Measurements from ENCODE around the gene DUSP19. TPM values are rescaled to one million over a fixed set of nuclear protein-coding genes. Genes with fewer than 3 reads are reported as not detected.
A peak's percentile ranks its signal among the peaks of the same experiment; 100 is the strongest.

The DUSP19 gene
- polyA plus RNA-seq, 2 donors, result 0.40 to 0.55 TPM

DNA sequence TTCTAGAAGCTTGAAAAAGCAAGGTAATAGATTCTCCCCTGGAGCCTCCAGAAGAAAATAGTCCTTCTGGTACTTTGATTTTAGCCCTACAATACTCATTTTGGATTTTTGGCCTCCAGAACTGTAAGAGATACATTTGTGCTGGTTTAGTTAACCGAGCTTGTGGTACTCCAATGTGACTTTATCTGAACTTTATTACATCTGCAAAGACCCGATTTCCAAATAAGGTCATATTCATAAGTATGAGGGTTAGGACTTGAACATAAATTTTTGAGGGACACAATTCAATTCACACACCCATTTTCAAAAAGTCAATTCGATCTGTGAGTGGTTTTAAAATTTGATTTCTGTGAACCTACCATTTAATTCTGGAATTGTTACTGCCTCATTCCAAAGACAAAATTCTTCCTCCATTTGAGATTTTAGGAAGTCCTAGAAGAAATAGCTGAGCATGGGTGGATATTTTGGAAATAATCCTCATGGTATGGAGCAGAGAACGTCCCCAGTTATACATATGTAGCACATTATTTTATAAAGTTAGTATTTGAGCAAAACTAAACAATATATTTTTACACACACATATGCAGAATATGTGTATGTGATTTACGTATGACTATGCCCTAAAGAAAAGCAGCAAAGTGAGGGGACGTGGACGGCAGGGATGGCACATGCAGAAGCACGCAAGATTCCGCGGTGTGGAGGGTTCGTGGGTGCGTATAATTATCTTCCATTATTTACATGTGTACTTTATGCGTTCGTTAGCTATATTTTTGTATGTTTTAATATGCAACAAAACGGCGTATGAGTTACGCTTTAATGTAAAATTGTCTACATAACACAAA, 44.8 kb downstream of the DUSP19 start:
- Histone ChIP-seq H3K4me3 (ENCODE audit: low read depth in 1 of 2, low read length in 2 of 2) (peak overlapping the region; percentile 91), H3K9me3 (ENCODE audit: control insufficient read depth in 2 of 2, insufficient read depth in 1 of 2, low read depth in 1 of 2, low read length in 1 of 2) (no peaks in the 10 kb centered on the region), H3K4me1 (ENCODE audit: control insufficient read depth in 2 of 2, insufficient read depth in 2 of 2, low read length in 1 of 2) (no peaks in the 10 kb centered on the region), H3K36me3 (ENCODE audit: control insufficient read depth in 2 of 2, insufficient read depth in 2 of 2, low read length in 1 of 2) (no peaks in the 10 kb centered on the region), H3K27me3 (ENCODE audit: control insufficient read depth in 1 of 2, insufficient read depth in 2 of 2, low read length in 2 of 2) (no peaks in the 10 kb centered on the region), H3K27ac (ENCODE audit: low read depth in 2 of 2, low read length in 1 of 2) (peak overlapping the region in 1 of 2 donors; percentile 96)
- 25 to 26% methylated on average over 17 of the region's 17 CpGs for WGBS, 2 donors

GRCh38 chr2:183123959-183124221, 45.3 kb downstream of the DUSP19 start:
- 0% methylated on average over 7 of the region's 7 CpGs for WGBS, 2 donors
- H3K9me3 ChIP-seq (ENCODE audit: control insufficient read depth in 2 of 2, insufficient read depth in 1 of 2, low read depth in 1 of 2, low read length in 1 of 2), result no peaks in the 10 kb centered on the region

GRCh38 chr2:183124222-183124956, 45.8 kb downstream of the DUSP19 start, which contains the start of gene NUP35:
NUP35 (plus strand) TSS chr2:183124443; CDS start chr2:183124458, 15 bp downstream.
- no peaks in the 10 kb centered on the region for H3K36me3 ChIP-seq (ENCODE audit: control insufficient read depth in 2 of 2, insufficient read depth in 2 of 2, low read length in 1 of 2)
- H3K4me3 ChIP-seq (ENCODE audit: low read depth in 1 of 2, low read length in 2 of 2), result peak within 1 kb of the TSS; percentile 91
- peak within 1 kb of the TSS; percentile 96 to 97 for H3K27ac ChIP-seq (ENCODE audit: low read depth in 2 of 2, low read length in 1 of 2)
- no peaks in the 10 kb centered on the region for H3K9me3 ChIP-seq (ENCODE audit: control insufficient read depth in 2 of 2, insufficient read depth in 1 of 2, low read depth in 1 of 2, low read length in 1 of 2)
- 0% methylated on average over 43 of the region's 43 CpGs for WGBS, 2 donors
- H3K4me1 ChIP-seq (ENCODE audit: control insufficient read depth in 2 of 2, insufficient read depth in 2 of 2, low read length in 1 of 2), result no peaks in the 10 kb centered on the region
- H3K27me3 ChIP-seq (ENCODE audit: control insufficient read depth in 1 of 2, insufficient read depth in 2 of 2, low read length in 2 of 2), result no peaks in the 10 kb centered on the region

More at GRCh38 chr2:183123959-183124221, 45.3 kb downstream of the DUSP19 start:
- no peaks in the 10 kb centered on the region for H3K36me3 ChIP-seq (ENCODE audit: control insufficient read depth in 2 of 2, insufficient read depth in 2 of 2, low read length in 1 of 2)
- H3K27ac ChIP-seq (ENCODE audit: low read depth in 2 of 2, low read length in 1 of 2), result peak overlapping the region; percentile 79 to 96
- peak overlapping the region; percentile 91 for H3K4me3 ChIP-seq (ENCODE audit: low read depth in 1 of 2, low read length in 2 of 2)
- no peaks in the 10 kb centered on the region for H3K4me1 ChIP-seq (ENCODE audit: control insufficient read depth in 2 of 2, insufficient read depth in 2 of 2, low read length in 1 of 2)
- H3K27me3 ChIP-seq (ENCODE audit: control insufficient read depth in 1 of 2, insufficient read depth in 2 of 2, low read length in 2 of 2), result no peaks in the 10 kb centered on the region

DNA sequence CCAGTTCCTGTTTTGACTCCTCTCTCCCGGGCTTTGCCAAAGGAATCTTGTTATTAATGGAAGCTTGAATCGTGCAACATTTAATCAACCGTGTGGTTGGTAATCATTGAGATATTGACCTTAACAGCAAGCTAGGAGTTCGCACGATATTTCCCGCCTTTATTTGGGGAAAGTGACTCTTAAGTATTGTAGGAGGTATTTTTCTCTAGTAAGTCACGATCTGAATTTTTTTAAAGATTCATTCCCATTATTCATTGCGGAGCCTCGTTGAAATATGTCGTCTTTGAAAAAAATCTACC, 46.4 kb downstream of the DUSP19 start:
- no peaks in the 10 kb centered on the region for H3K27me3 ChIP-seq (ENCODE audit: control insufficient read depth in 1 of 2, insufficient read depth in 2 of 2, low read length in 2 of 2)
- H3K4me1 ChIP-seq (ENCODE audit: control insufficient read depth in 2 of 2, insufficient read depth in 2 of 2, low read length in 1 of 2), result no peaks in the 10 kb centered on the region
- H3K4me3 ChIP-seq (ENCODE audit: low read depth in 1 of 2, low read length in 2 of 2), result peak overlapping the region; percentile 91
- H3K9me3 ChIP-seq (ENCODE audit: control insufficient read depth in 2 of 2, insufficient read depth in 1 of 2, low read depth in 1 of 2, low read length in 1 of 2), result no peaks in the 10 kb centered on the region
- WGBS, 2 donors, result 0% methylated on average over 10 of the region's 10 CpGs
- peak overlapping the region; percentile 96 to 97 for H3K27ac ChIP-seq (ENCODE audit: low read depth in 2 of 2, low read length in 1 of 2)
- no peaks in the 10 kb centered on the region for H3K36me3 ChIP-seq (ENCODE audit: control insufficient read depth in 2 of 2, insufficient read depth in 2 of 2, low read length in 1 of 2)

GRCh38 chr2:183125659-183126341, 47.3 kb downstream of the DUSP19 start:
- 78 to 79% methylated on average over 11 of the region's 11 CpGs for WGBS, 2 donors

GRCh38 chr2:183126635-183127034, 48.1 kb downstream of the DUSP19 start:
- 87 to 92% methylated on average over 2 of the region's 2 CpGs for WGBS, 2 donors
- Histone ChIP-seq H3K4me1 (ENCODE audit: control insufficient read depth in 2 of 2, insufficient read depth in 2 of 2, low read length in 1 of 2) (no peaks in the 10 kb centered on the region), H3K4me3 (ENCODE audit: low read depth in 1 of 2, low read length in 2 of 2) (no peak overlapping the region), H3K27ac (ENCODE audit: low read depth in 2 of 2, low read length in 1 of 2) (no peak overlapping the region), H3K27me3 (ENCODE audit: control insufficient read depth in 1 of 2, insufficient read depth in 2 of 2, low read length in 2 of 2) (no peaks in the 10 kb centered on the region), H3K9me3 (ENCODE audit: control insufficient read depth in 2 of 2, insufficient read depth in 1 of 2, low read depth in 1 of 2, low read length in 1 of 2) (no peaks in the 10 kb centered on the region), H3K36me3 (ENCODE audit: control insufficient read depth in 2 of 2, insufficient read depth in 2 of 2, low read length in 1 of 2) (no peaks in the 10 kb centered on the region)

More at GRCh38 chr2:183125659-183126341, 47.3 kb downstream of the DUSP19 start:
- Histone ChIP-seq H3K36me3 (ENCODE audit: control insufficient read depth in 2 of 2, insufficient read depth in 2 of 2, low read length in 1 of 2) (no peaks in the 10 kb centered on the region), H3K4me3 (ENCODE audit: low read depth in 1 of 2, low read length in 2 of 2) (no peak overlapping the region), H3K27ac (ENCODE audit: low read depth in 2 of 2, low read length in 1 of 2) (no peak overlapping the region), H3K4me1 (ENCODE audit: control insufficient read depth in 2 of 2, insufficient read depth in 2 of 2, low read length in 1 of 2) (no peaks in the 10 kb centered on the region), H3K27me3 (ENCODE audit: control insufficient read depth in 1 of 2, insufficient read depth in 2 of 2, low read length in 2 of 2) (no peaks in the 10 kb centered on the region), H3K9me3 (ENCODE audit: control insufficient read depth in 2 of 2, insufficient read depth in 1 of 2, low read depth in 1 of 2, low read length in 1 of 2) (no peaks in the 10 kb centered on the region)

GRCh38 chr2:183134016-183134415, 55.5 kb downstream of the DUSP19 start:
- no peak overlapping the region for H3K27ac ChIP-seq (ENCODE audit: low read depth in 2 of 2, low read length in 1 of 2)
- no peaks in the 10 kb centered on the region for H3K4me1 ChIP-seq (ENCODE audit: control insufficient read depth in 2 of 2, insufficient read depth in 2 of 2, low read length in 1 of 2)
- no peaks in the 10 kb centered on the region for H3K9me3 ChIP-seq (ENCODE audit: control insufficient read depth in 2 of 2, insufficient read depth in 1 of 2, low read depth in 1 of 2, low read length in 1 of 2)
- H3K4me3 ChIP-seq (ENCODE audit: low read depth in 1 of 2, low read length in 2 of 2), result no peak overlapping the region
- H3K27me3 ChIP-seq (ENCODE audit: control insufficient read depth in 1 of 2, insufficient read depth in 2 of 2, low read length in 2 of 2), result no peaks in the 10 kb centered on the region
- no peaks in the 10 kb centered on the region for H3K36me3 ChIP-seq (ENCODE audit: control insufficient read depth in 2 of 2, insufficient read depth in 2 of 2, low read length in 1 of 2)
- WGBS, 2 donors, result 84 to 89% methylated on average over 2 of the region's 2 CpGs

DNA sequence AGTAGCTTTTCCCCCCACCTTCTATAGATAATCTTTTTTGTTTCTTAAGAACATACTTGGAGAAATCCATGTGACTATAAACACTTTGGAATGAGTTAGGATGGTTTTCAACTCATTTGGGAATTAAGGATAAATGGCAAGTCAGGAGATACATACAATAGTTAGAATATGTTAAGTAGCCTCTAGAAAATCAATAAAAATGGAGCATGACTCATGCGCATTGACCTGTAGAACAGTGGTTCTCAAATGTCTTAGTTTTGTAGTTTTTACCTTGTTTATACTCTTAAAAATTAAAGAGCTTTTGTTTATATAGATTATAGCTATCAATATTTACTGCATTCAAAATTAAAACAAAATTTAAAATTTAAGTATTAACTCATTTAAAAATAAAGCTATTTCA, 70.4 kb downstream of the DUSP19 start:
- no peak overlapping the region for H3K4me3 ChIP-seq (ENCODE audit: low read depth in 1 of 2, low read length in 2 of 2)
- H3K4me1 ChIP-seq (ENCODE audit: control insufficient read depth in 2 of 2, insufficient read depth in 2 of 2, low read length in 1 of 2), result no peaks in the 10 kb centered on the region
- peaks cover 0 to 3% of the 10 kb centered on the region in 2 donors for H3K36me3 ChIP-seq (ENCODE audit: control insufficient read depth in 2 of 2, insufficient read depth in 2 of 2, low read length in 1 of 2)
- WGBS, 2 donors, result 96 to 100% methylated on average over 1 of the region's 1 CpG
- H3K27me3 ChIP-seq (ENCODE audit: control insufficient read depth in 1 of 2, insufficient read depth in 2 of 2, low read length in 2 of 2), result no peaks in the 10 kb centered on the region
- no peak overlapping the region for H3K27ac ChIP-seq (ENCODE audit: low read depth in 2 of 2, low read length in 1 of 2)
- no peaks in the 10 kb centered on the region for H3K9me3 ChIP-seq (ENCODE audit: control insufficient read depth in 2 of 2, insufficient read depth in 1 of 2, low read depth in 1 of 2, low read length in 1 of 2)

GRCh38 chr2:183149489-183149888, 70.9 kb downstream of the DUSP19 start:
- WGBS, 2 donors, result 78 to 80% methylated on average over 2 of the region's 2 CpGs
- Histone ChIP-seq H3K9me3 (ENCODE audit: control insufficient read depth in 2 of 2, insufficient read depth in 1 of 2, low read depth in 1 of 2, low read length in 1 of 2) (no peaks in the 10 kb centered on the region), H3K27me3 (ENCODE audit: control insufficient read depth in 1 of 2, insufficient read depth in 2 of 2, low read length in 2 of 2) (no peaks in the 10 kb centered on the region), H3K4me1 (ENCODE audit: control insufficient read depth in 2 of 2, insufficient read depth in 2 of 2, low read length in 1 of 2) (no peaks in the 10 kb centered on the region), H3K27ac (ENCODE audit: low read depth in 2 of 2, low read length in 1 of 2) (no peak overlapping the region), H3K4me3 (ENCODE audit: low read depth in 1 of 2, low read length in 2 of 2) (no peak overlapping the region), H3K36me3 (ENCODE audit: control insufficient read depth in 2 of 2, insufficient read depth in 2 of 2, low read length in 1 of 2) (no peaks in the 10 kb centered on the region)

All from esophagus (tissue), 2 donors.